ENCODE measurements around the gene PYGM.
"Not testable (repeated sequence)": the region's sequence is repeated elsewhere in the genome, so short reads cannot be mapped to it uniquely, and the experiment has no call there.

The PYGM gene

GRCh38 chr11:64714666-64715065, 45.1 kb downstream of the PYGM start:
- DNase-seq = no peak

GRCh38 chr11:64713781-64714363, 45.9 kb downstream of the PYGM start:
- DNase-seq = no peak

GRCh38 chr11:64713016-64713707, 46.6 kb downstream of the PYGM start:
- no peak for DNase-seq

GRCh38 chr11:64712430-64713015, 47.3 kb downstream of the PYGM start:
- no peak for DNase-seq

- DNase-seq = no peak
Measured at GRCh38 chr11:64711956-64712362, 47.8 kb downstream of the PYGM start.

- no peak for DNase-seq
Measured at GRCh38 chr11:64711138-64711955, 48.4 kb downstream of the PYGM start.

- peak; percentile 49 for DNase-seq
Measured at GRCh38 chr11:64710418-64711137, 49.2 kb downstream of the PYGM start.

- DNase-seq = no peak
Measured at GRCh38 chr11:64705501-64705900, 54.3 kb downstream of the PYGM start.

GRCh38 chr11:64703048-64703447, 56.7 kb downstream of the PYGM start:
- DNase-seq = no peak

- DNase-seq = not testable (repeated sequence)
Measured at GRCh38 chr11:64701956-64702355, 57.8 kb downstream of the PYGM start.

- DNase-seq = no peak
Measured at GRCh38 chr11:64698427-64698826, 61.3 kb downstream of the PYGM start.

GRCh38 chr11:64697663-64698375, 62.0 kb downstream of the PYGM start:
- DNase-seq = no peak
